Mammary epithelial cell (primary cell): ENCODE data around the gene ST6GALNAC2.

Experiments
- EZH2 ChIP-seq: IDR thresholded peaks from 2 replicates; pipeline ENCODE4 v1.6.1; 2012; ENCODE audit warnings: low read length, inconsistent platforms, borderline replicate concordance
- TF ChIP-seq, protein P1 (sequence below), 2 donors: IDR thresholded peaks in 1 of 2; conservative IDR thresholded peaks in 1 of 2; 2 replicates each; pipeline ENCODE4 v1.5.1; 2011 to 2012; ENCODE audit warnings: inconsistent platforms in 2 of 2, low read length in 2 of 2, mild to moderate bottlenecking in 2 of 2, control low read depth in 1 of 2, low read depth in 1 of 2; ENCODE audit not compliant: insufficient read depth in 1 of 2; ENCODE audit errors: extremely low read depth in 1 of 2

GRCh38 chr17:76557368-76558197 lies 28.1 kb downstream of the ST6GALNAC2 start:
- TF ChIP-seq EZH2 = no peak
- TF ChIP-seq, protein P1, sequence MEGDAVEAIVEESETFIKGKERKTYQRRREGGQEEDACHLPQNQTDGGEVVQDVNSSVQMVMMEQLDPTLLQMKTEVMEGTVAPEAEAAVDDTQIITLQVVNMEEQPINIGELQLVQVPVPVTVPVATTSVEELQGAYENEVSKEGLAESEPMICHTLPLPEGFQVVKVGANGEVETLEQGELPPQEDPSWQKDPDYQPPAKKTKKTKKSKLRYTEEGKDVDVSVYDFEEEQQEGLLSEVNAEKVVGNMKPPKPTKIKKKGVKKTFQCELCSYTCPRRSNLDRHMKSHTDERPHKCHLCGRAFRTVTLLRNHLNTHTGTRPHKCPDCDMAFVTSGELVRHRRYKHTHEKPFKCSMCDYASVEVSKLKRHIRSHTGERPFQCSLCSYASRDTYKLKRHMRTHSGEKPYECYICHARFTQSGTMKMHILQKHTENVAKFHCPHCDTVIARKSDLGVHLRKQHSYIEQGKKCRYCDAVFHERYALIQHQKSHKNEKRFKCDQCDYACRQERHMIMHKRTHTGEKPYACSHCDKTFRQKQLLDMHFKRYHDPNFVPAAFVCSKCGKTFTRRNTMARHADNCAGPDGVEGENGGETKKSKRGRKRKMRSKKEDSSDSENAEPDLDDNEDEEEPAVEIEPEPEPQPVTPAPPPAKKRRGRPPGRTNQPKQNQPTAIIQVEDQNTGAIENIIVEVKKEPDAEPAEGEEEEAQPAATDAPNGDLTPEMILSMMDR (conservative IDR thresholded peaks at IDR 0.05 in 1 of 2, IDR thresholded peaks at IDR 0.05 in 1 of 2; ENCODE audit: extremely low read depth in 1 of 2, insufficient read depth in 1 of 2, low read depth in 1 of 2, low read length in 2 of 2) = peak; percentile 36 to 54
